NCI-H82 treated with DMSO at 0.1 percent for 48 hours (cell line): ENCODE measurements around the gene COX11.

ENCODE experiments used
- DNase-seq: peaks from one replicate; lab custom pipeline; 2025; ENCODE audit not compliant: unreplicated experiment; lab: John Stamatoyannopoulos, UW

The COX11 gene

GRCh38 chr17:54968262-54968987 is at the start of gene COX11, which contains the start of gene STXBP4:
Gene COX11, minus strand, starts transcription at chr17:54968654. Its CDS starts 8 bp downstream, at chr17:54968646.
Gene STXBP4, plus strand, starts transcription at chr17:54968765. Its CDS starts 17,455 bp downstream, at chr17:54986220.
- peak; percentile 92 for DNase-seq

GRCh38 chr17:55005520-55005919 is 37.1 kb upstream of the COX11 start:
- peak; percentile 14 for DNase-seq

GRCh38 chr17:55004484-55004883 is 36.0 kb upstream of the COX11 start:
- DNase-seq = no peak

- DNase-seq = no peak
Measured at GRCh38 chr17:55002458-55002857, 34.0 kb upstream of the COX11 start.

GRCh38 chr17:54996441-54996840 is 28.0 kb upstream of the COX11 start:
- DNase-seq = no peak

- peak; percentile 53 for DNase-seq
Measured at GRCh38 chr17:54992797-54993639, 24.6 kb upstream of the COX11 start.

- DNase-seq = no peak
Measured at GRCh38 chr17:54991567-54991966, 23.1 kb upstream of the COX11 start.

GRCh38 chr17:54990118-54990517 is 21.7 kb upstream of the COX11 start:
- DNase-seq = no peak

- DNase-seq = no peak
Measured at GRCh38 chr17:54985476-54985875, 17.0 kb upstream of the COX11 start.

GRCh38 chr17:54983260-54983659 is 14.8 kb upstream of the COX11 start:
- DNase-seq = no peak

GRCh38 chr17:54982399-54982798 is 13.9 kb upstream of the COX11 start:
- no peak for DNase-seq

- no peak for DNase-seq
Measured at GRCh38 chr17:54980375-54980774, 11.9 kb upstream of the COX11 start.

GRCh38 chr17:54979657-54980056 is 11.2 kb upstream of the COX11 start:
- no peak for DNase-seq

GRCh38 chr17:54977744-54978143 is 9.3 kb upstream of the COX11 start:
- DNase-seq = no peak

- DNase-seq = no peak
Measured at GRCh38 chr17:54976316-54976715, 7.9 kb upstream of the COX11 start.

GRCh38 chr17:54974759-54975158 is 6.3 kb upstream of the COX11 start:
- no peak for DNase-seq

GRCh38 chr17:54972406-54973138 is 4.1 kb upstream of the COX11 start:
- DNase-seq = no peak

GRCh38 chr17:54971901-54972300 is 3.4 kb upstream of the COX11 start:
- no peak for DNase-seq

GRCh38 chr17:54971147-54971546 is 2.7 kb upstream of the COX11 start:
- DNase-seq = no peak

GRCh38 chr17:54969658-54970572 is 1.5 kb upstream of the COX11 start:
- DNase-seq = no peak

- DNase-seq = no peak
Measured at GRCh38 chr17:54968988-54969332, 506 bp upstream of the COX11 start.
